CD14-positive monocyte (primary cell): ENCODE results near the gene AP2B1. TPM values are rescaled to one million over a fixed set of nuclear protein-coding genes. Genes with fewer than 3 reads are reported as not detected.

Experiments
- DNase-seq, 3 donors: peaks; one replicate each; pipeline ENCODE4 v3.0.0-alpha.2; 2011 to 2022
- H2AFZ ChIP-seq: 2 replicates; pipeline ENCODE4 v1.6.0; 2012; ENCODE audit warnings: mild to moderate bottlenecking, low read depth, low read length, inconsistent platforms; ENCODE audit not compliant: insufficient read depth, poor library complexity, severe bottlenecking
- H3K27ac ChIP-seq, 2 donors: 1 replicate in 1 of 2; 2 replicates in 1 of 2; pipeline ENCODE4 v1.5.1; 2012 to 2013; ENCODE audit warnings: low read length in 2 of 2, control low read depth in 1 of 2, inconsistent platforms in 1 of 2, low read depth in 1 of 2, mild to moderate bottlenecking in 1 of 2
- H3K27me3 ChIP-seq, 2 donors: one replicate each; pipeline versions ENCODE4 v1.6.0 to v1.6.1; 2011 to 2013; ENCODE audit warnings: low read length in 2 of 2; ENCODE audit not compliant: control insufficient read depth in 2 of 2, insufficient read depth in 2 of 2
- H3K36me3 ChIP-seq, 2 donors: replicated peaks in 1 of 2; 1 replicate in 1 of 2; 2 replicates in 1 of 2; pipeline versions ENCODE4 v1.5.1 to v1.6.1; 2012 to 2013; ENCODE audit warnings: low read length in 2 of 2, control low read depth in 1 of 2, inconsistent platforms in 1 of 2, mild to moderate bottlenecking in 1 of 2; ENCODE audit not compliant: insufficient read depth in 2 of 2, control insufficient read depth in 1 of 2
- H3K4me1 ChIP-seq, 2 donors: 1 replicate in 1 of 2; 2 replicates in 1 of 2; pipeline versions ENCODE4 v1.5.1 to v1.6.1; 2012 to 2013; ENCODE audit warnings: low read length in 2 of 2, control low read depth in 1 of 2, inconsistent platforms in 1 of 2, mild to moderate bottlenecking in 1 of 2, moderate library complexity in 1 of 2; ENCODE audit not compliant: insufficient read depth in 2 of 2, control insufficient read depth in 1 of 2
- H3K4me2 ChIP-seq: replicated peaks from 2 replicates; pipeline ENCODE3; 2012; ENCODE audit warnings: low read length, moderate library complexity, mild to moderate bottlenecking; ENCODE audit not compliant: poor library complexity, severe bottlenecking; ENCODE audit errors: extremely low read depth
- H3K4me3 ChIP-seq, 3 experiments: fragments of 200-600 bp in 1 of 3; sonication (generic) in 1 of 3; replicated peaks in 1 of 3; 1 replicate in 2 of 3; 2 replicates in 1 of 3; pipeline ENCODE4 v1.5.1; 2011 to 2013; ENCODE audit warnings: low read length in 3 of 3, mild to moderate bottlenecking in 3 of 3, control low read depth in 2 of 3, low read depth in 2 of 3, inconsistent platforms in 1 of 3, moderate library complexity in 1 of 3
- H3K79me2 ChIP-seq: 2 replicates; pipeline ENCODE4 v1.6.0; 2012; ENCODE audit warnings: mild to moderate bottlenecking, control low read depth, inconsistent platforms, low read length, moderate library complexity; ENCODE audit not compliant: insufficient read depth
- H3K9ac ChIP-seq: 2 replicates; pipeline ENCODE4 v1.6.0; 2017; ENCODE audit warnings: low read length, mild to moderate bottlenecking; ENCODE audit not compliant: insufficient read depth, poor library complexity, severe bottlenecking
- H3K9me3 ChIP-seq, 2 donors: replicated peaks in 1 of 2; 1 replicate in 1 of 2; 2 replicates in 1 of 2; pipeline versions ENCODE4 v1.5.1 to v1.6.1; 2012 to 2013; ENCODE audit warnings: low read length in 2 of 2, control low read depth in 1 of 2; ENCODE audit not compliant: control insufficient read depth in 1 of 2, insufficient read depth in 1 of 2
- H4K20me1 ChIP-seq: 2 replicates; pipeline ENCODE4 v1.6.0; 2012; ENCODE audit warnings: mild to moderate bottlenecking, low read length, control low read depth, moderate library complexity; ENCODE audit not compliant: insufficient read depth
- H3K27ac Mint-ChIP-seq, 7 donors: one replicate each; pipeline ENCODE4 v1.8.0; 2020; ENCODE audit warnings: mild to moderate bottlenecking in 7 of 7, mixed read lengths in 7 of 7, moderate library complexity in 6 of 7, inconsistent platforms in 2 of 7
- H3K27me3 Mint-ChIP-seq, 3 donors: one replicate each; pipeline ENCODE4 v1.8.0; 2021 to 2022; ENCODE audit warnings: low read depth in 3 of 3, mild to moderate bottlenecking in 3 of 3, mixed read lengths in 3 of 3, moderate library complexity in 3 of 3, inconsistent platforms in 1 of 3
- H3K36me3 Mint-ChIP-seq, 2 donors: one replicate each; pipeline ENCODE4 v1.8.0; 2020; ENCODE audit warnings: mixed read lengths in 2 of 2, inconsistent platforms in 1 of 2, mild to moderate bottlenecking in 1 of 2
- H3K4me1 Mint-ChIP-seq: one replicate; pipeline ENCODE4 v1.8.0; 2020; ENCODE audit warnings: mild to moderate bottlenecking, mixed read lengths
- H3K4me3 Mint-ChIP-seq, 2 donors: one replicate each; pipeline ENCODE4 v1.8.0; 2020; ENCODE audit warnings: mild to moderate bottlenecking in 2 of 2, mixed read lengths in 2 of 2, moderate library complexity in 1 of 2
- H3K9me3 Mint-ChIP-seq, 7 donors: one replicate each; pipeline ENCODE4 v1.8.0; 2020 to 2022; ENCODE audit warnings: mixed read lengths in 7 of 7, mild to moderate bottlenecking in 6 of 7, moderate library complexity in 6 of 7, inconsistent platforms in 2 of 7
- whole genome bisulfite sequencing: methylation state at CpG from one replicate; pipeline ENCODE4 v1.1.5; 2013; ENCODE audit warnings: missing lambda C conversion rate; ENCODE audit not compliant: insufficient coverage; 5-methylcytosine and 5-hydroxymethylcytosine counted together
- intact Hi-C, 2 donors: fragments of 100-400 bp; cut with micrococcal nuclease; formaldehyde crosslinking; loops; one replicate each; pipeline versions ENCODE4 v1.15.0 to v1.15.1; 2023
- polyA plus RNA-seq, 3 donors: library from polyadenylated mRNA; depleted of rRNA in 1 of 3; unstranded in 2 of 3; stranded (reverse) in 1 of 3; fragments of 300-500 nt in 2 of 3; fragments of >200 nt in 1 of 3; fragmentation: Illumina TruSeq in 2 of 3; gene quantifications; 1 replicate in 2 of 3; 2 replicates in 1 of 3; pipeline ENCODE4 v1.2.3, GENCODE V29; 2012 to 2021
- TF ChIP-seq, protein P1 (sequence below): fragments of 200-600 bp; IDR thresholded peaks from one replicate; pipeline ENCODE4 v1.8.0; 2022; ENCODE audit warnings: antibody characterized with exemption, mild to moderate bottlenecking

Gene AP2B1
- polyA plus RNA-seq, 3 donors = 28.7 to 44.2 (median 29.4) TPM

DNA sequence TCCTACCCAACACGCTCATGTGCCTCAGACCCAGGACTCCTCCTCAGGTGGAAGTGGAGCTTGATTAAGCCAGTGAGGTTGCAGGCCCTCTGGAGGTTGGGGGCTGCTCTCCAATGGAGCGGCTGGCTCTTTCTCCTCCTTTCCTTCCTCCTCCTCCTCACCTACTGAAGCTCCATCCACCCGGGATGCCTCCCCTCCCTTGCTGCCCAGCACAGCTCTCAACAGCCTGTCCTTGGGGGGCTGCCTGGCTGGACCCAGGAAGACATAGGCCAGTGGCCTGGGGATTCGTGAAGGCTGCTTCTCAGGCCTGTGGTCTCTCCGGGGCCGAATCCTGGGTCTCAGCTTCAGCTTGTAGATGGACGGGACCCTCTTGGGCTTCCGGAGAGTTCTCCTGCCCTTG is 157.7 kb downstream of the AP2B1 start:
- Mint-ChIP-seq H3K9me3 (peaks cover 0 to 14% (median 0%) of the 10 kb centered on the region in 7 donors), H3K36me3 (no peaks in the 10 kb centered on the region), H3K27ac (no peak overlapping the region), H3K27me3 (peaks cover 43 to 52% (median 50%) of the 10 kb centered on the region in 3 donors), H3K4me3 (no peak overlapping the region), H3K4me1 (peaks cover 6% of the 10 kb centered on the region)
- TF ChIP-seq, protein P1, sequence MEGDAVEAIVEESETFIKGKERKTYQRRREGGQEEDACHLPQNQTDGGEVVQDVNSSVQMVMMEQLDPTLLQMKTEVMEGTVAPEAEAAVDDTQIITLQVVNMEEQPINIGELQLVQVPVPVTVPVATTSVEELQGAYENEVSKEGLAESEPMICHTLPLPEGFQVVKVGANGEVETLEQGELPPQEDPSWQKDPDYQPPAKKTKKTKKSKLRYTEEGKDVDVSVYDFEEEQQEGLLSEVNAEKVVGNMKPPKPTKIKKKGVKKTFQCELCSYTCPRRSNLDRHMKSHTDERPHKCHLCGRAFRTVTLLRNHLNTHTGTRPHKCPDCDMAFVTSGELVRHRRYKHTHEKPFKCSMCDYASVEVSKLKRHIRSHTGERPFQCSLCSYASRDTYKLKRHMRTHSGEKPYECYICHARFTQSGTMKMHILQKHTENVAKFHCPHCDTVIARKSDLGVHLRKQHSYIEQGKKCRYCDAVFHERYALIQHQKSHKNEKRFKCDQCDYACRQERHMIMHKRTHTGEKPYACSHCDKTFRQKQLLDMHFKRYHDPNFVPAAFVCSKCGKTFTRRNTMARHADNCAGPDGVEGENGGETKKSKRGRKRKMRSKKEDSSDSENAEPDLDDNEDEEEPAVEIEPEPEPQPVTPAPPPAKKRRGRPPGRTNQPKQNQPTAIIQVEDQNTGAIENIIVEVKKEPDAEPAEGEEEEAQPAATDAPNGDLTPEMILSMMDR = no peak
- Histone ChIP-seq H3K4me3 (no peak overlapping the region), H3K9ac (no peak overlapping the region), H2AFZ (no peak overlapping the region), H3K36me3 (no peaks in the 10 kb centered on the region), H3K79me2 (no peaks in the 10 kb centered on the region), H4K20me1 (no peaks in the 10 kb centered on the region), H3K4me1 (no peaks in the 10 kb centered on the region), H3K27ac (no peak overlapping the region), H3K4me2 (no peak overlapping the region), H3K9me3 (peaks cover 0 to 9% of the 10 kb centered on the region in 2 donors), H3K27me3 (peaks cover 11 to 48% of the 10 kb centered on the region in 2 donors)
- WGBS = 93% methylated on average over 6 of the region's 8 CpGs
- no peak for DNase-seq
- intact Hi-C loops = loop anchor here (5.0 to 10.0 kb wide), 3 partner anchors 133 to 580 kb away; no protein-coding TSS in a partner anchor

DNA sequence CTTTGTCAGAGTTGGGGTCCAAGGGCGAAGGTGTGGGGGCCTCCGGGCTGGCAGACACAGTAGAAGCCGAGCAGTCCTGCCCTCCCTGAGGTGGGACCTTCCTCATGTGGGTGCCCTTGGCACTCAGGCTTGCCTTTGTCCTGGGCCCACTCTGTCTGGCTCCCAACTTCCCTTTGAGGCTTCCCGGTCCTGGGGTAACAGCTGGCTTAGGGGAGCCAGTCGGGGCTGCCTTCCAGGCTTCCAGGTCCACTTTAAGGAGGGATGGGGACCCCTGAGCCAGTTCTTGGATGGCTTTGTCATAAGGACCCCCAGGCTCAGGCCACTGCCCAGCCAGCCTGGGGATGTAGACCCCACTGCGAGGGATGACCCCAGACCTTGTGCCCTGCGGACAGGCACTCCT is 158.1 kb downstream of the AP2B1 start:
- TF ChIP-seq, protein P1 = no peak
- Mint-ChIP-seq H3K27ac (no peak overlapping the region), H3K9me3 (peaks cover 0 to 14% (median 3%) of the 10 kb centered on the region in 7 donors), H3K27me3 (peaks cover 43 to 52% (median 50%) of the 10 kb centered on the region in 3 donors), H3K4me3 (no peak overlapping the region), H3K36me3 (no peaks in the 10 kb centered on the region), H3K4me1 (peaks cover 9% of the 10 kb centered on the region)
- Histone ChIP-seq H3K9me3 (peaks cover 0 to 9% of the 10 kb centered on the region in 2 donors), H3K36me3 (no peaks in the 10 kb centered on the region), H3K4me3 (no peak overlapping the region), H3K27ac (no peak overlapping the region), H3K9ac (no peak overlapping the region), H2AFZ (no peak overlapping the region), H3K4me1 (no peaks in the 10 kb centered on the region), H3K27me3 (peaks cover 12 to 49% of the 10 kb centered on the region in 2 donors), H3K79me2 (no peaks in the 10 kb centered on the region), H3K4me2 (no peak overlapping the region), H4K20me1 (no peaks in the 10 kb centered on the region)
- no peak for DNase-seq
- WGBS = 91% methylated on average over 7 of the region's 7 CpGs
- intact Hi-C loops = loop anchor here (5.0 to 10.0 kb wide), 3 partner anchors 133 to 580 kb away; no protein-coding TSS in a partner anchor
